IMR-90 (cell line): Measurements from ENCODE around the gene PRKAG3. TPM values are rescaled to one million over a fixed set of nuclear protein-coding genes. Genes with fewer than 3 reads are reported as not detected.

Experiments used
- ATAC-seq: fragments of 200-7000 bp; cut with Tn5 transposase; 2 replicates; pipeline ENCODE4 v1.9.1; 2020; ENCODE audit warnings: low read depth, mild to moderate bottlenecking, moderate library complexity
- BruUV-seq: library from RNA; stranded (reverse); fragments of 400-500 nt; replicated peaks from 2 replicates; lab custom pipeline; 2021; lab: Mats Ljungman, UMichigan
- CTCF ChIA-PET: fragments of 300-600 bp; formaldehyde crosslinking; extraction: SDS; loops from one replicate; lab custom pipeline; 2021; ENCODE audit warnings: antibody characterized with exemption; lab: Yijun Ruan, JAX
- POLR2A ChIA-PET: fragments of 300-600 bp; sonication (Branson Sonifier 250); formaldehyde crosslinking; loops from one replicate; lab custom pipeline; 2022; ENCODE audit warnings: antibody characterized with exemption; ENCODE audit not compliant: unreplicated experiment; lab: Charles Lee
- DNase-seq: peaks from one replicate; pipeline ENCODE4 v3.0.0; 2013
- H2AFZ ChIP-seq: replicated peaks from 2 replicates; pipeline ENCODE3; 2013; ENCODE audit warnings: low read length, mild to moderate bottlenecking; ENCODE audit not compliant: poor library complexity
- H2AK5ac ChIP-seq: 2 replicates; pipeline ENCODE4 v1.6.1; 2013; ENCODE audit warnings: low read depth, low read length, inconsistent platforms
- H2AK9ac ChIP-seq: replicated peaks from 2 replicates; pipeline ENCODE3; 2013; ENCODE audit warnings: mild to moderate bottlenecking, low read depth, low read length, moderate library complexity; ENCODE audit not compliant: poor library complexity
- H2BK120ac ChIP-seq: 2 replicates; pipeline ENCODE4 v1.6.1; 2013; ENCODE audit warnings: low read depth, low read length, inconsistent platforms
- H2BK15ac ChIP-seq: 3 replicates; pipeline ENCODE4 v1.6.1; 2013; ENCODE audit warnings: low read depth, low read length, inconsistent platforms
- H2BK20ac ChIP-seq: 2 replicates; pipeline ENCODE4 v1.6.1; 2013; ENCODE audit warnings: low read depth, mild to moderate bottlenecking, inconsistent platforms, low read length, moderate library complexity
- H2BK5ac ChIP-seq: 2 replicates; pipeline ENCODE4 v1.6.1; 2013; ENCODE audit warnings: mild to moderate bottlenecking, low read depth, low read length, inconsistent platforms; ENCODE audit not compliant: poor library complexity, severe bottlenecking
- H3K14ac ChIP-seq: replicated peaks from 2 replicates; pipeline ENCODE4 v1.6.1; 2013; ENCODE audit warnings: low read depth, low read length, inconsistent platforms
- H3K18ac ChIP-seq: 2 replicates; pipeline ENCODE4 v1.6.1; 2013; ENCODE audit warnings: low read depth, low read length, control low read depth
- H3K23ac ChIP-seq: 2 replicates; pipeline ENCODE4 v1.6.1; 2013; ENCODE audit warnings: low read depth, low read length, inconsistent platforms
- H3K27ac ChIP-seq: 2 replicates; pipeline ENCODE4 v1.5.1; 2013; ENCODE audit warnings: mild to moderate bottlenecking, control low read depth, low read length; ENCODE audit not compliant: insufficient read depth
- H3K27me3 ChIP-seq: 2 replicates; pipeline ENCODE4 v1.6.1; 2013; ENCODE audit warnings: low read length; ENCODE audit not compliant: control insufficient read depth, insufficient read depth
- H3K36me3 ChIP-seq: 2 replicates; pipeline ENCODE4 v1.6.1; 2013; ENCODE audit warnings: low read length, mixed read lengths; ENCODE audit not compliant: control insufficient read depth, insufficient read depth
- H3K4ac ChIP-seq: 2 replicates; pipeline ENCODE4 v1.6.1; 2013; ENCODE audit warnings: low read depth, low read length, inconsistent platforms
- H3K4me1 ChIP-seq: 2 replicates; pipeline ENCODE4 v1.6.1; 2013; ENCODE audit warnings: low read length, mixed read lengths; ENCODE audit not compliant: control insufficient read depth, insufficient read depth
- H3K4me2 ChIP-seq: 2 replicates; pipeline ENCODE4 v1.6.1; 2013; ENCODE audit warnings: low read depth, mild to moderate bottlenecking, control low read depth, low read length, moderate library complexity
- H3K4me3 ChIP-seq: 2 replicates; pipeline ENCODE4 v1.5.1; 2013; ENCODE audit warnings: low read depth, mild to moderate bottlenecking, control low read depth, low read length, moderate library complexity; ENCODE audit not compliant: insufficient read depth
- H3K56ac ChIP-seq: 2 replicates; pipeline ENCODE4 v1.6.1; 2013; ENCODE audit warnings: low read length, inconsistent platforms; ENCODE audit not compliant: insufficient read depth; ENCODE audit errors: extremely low read depth
- H3K79me1 ChIP-seq, 2 experiments: 2 replicates each; pipeline ENCODE4 v1.6.1; 2013; ENCODE audit warnings: low read length in 2 of 2, inconsistent platforms in 1 of 2, low read depth in 1 of 2
- H3K9ac ChIP-seq: 2 replicates; pipeline ENCODE4 v1.6.1; 2013; ENCODE audit warnings: low read depth, low read length, control low read depth
- H3K9me1 ChIP-seq: 2 replicates; pipeline ENCODE4 v1.6.1; 2013; ENCODE audit warnings: low read length, inconsistent platforms; ENCODE audit not compliant: insufficient read depth
- H3K9me3 ChIP-seq: 2 replicates; pipeline ENCODE4 v1.6.1; 2013; ENCODE audit warnings: low read length; ENCODE audit not compliant: control insufficient read depth, insufficient read depth
- H4K20me1 ChIP-seq: 2 replicates; pipeline ENCODE4 v1.6.1; 2013; ENCODE audit warnings: low read length, inconsistent platforms; ENCODE audit not compliant: insufficient read depth
- H4K5ac ChIP-seq: 2 replicates; pipeline ENCODE4 v1.6.1; 2013; ENCODE audit warnings: mild to moderate bottlenecking, low read depth, low read length, control low read depth
- H4K8ac ChIP-seq, 2 experiments: 2 replicates each; pipeline ENCODE4 v1.6.1; 2013; ENCODE audit warnings: low read depth in 2 of 2, low read length in 2 of 2, control low read depth in 1 of 2, inconsistent platforms in 1 of 2
- H4K91ac ChIP-seq: 2 replicates; pipeline ENCODE4 v1.6.1; 2013; ENCODE audit warnings: low read depth, low read length, inconsistent platforms; ENCODE audit not compliant: insufficient read depth
- BHLHE40 ChIP-seq: fragments of 150-350 bp; IDR thresholded peaks from 2 replicates; pipeline ENCODE4 v1.6.1; 2016; ENCODE audit warnings: mild to moderate bottlenecking, low read depth, low read length
- CEBPB ChIP-seq: IDR thresholded peaks from 2 replicates; pipeline ENCODE4 v1.6.1; 2012; ENCODE audit warnings: low read depth, low read length, improper control_type of control experiment
- CHD1 ChIP-seq: IDR thresholded peaks from 2 replicates; pipeline ENCODE4 v1.6.1; 2012; ENCODE audit warnings: low read depth, low read length, improper control_type of control experiment
- FOS ChIP-seq: fragments of 150-350 bp; IDR thresholded peaks from 2 replicates; pipeline ENCODE4 v1.6.1; 2016; ENCODE audit warnings: low read depth, low read length
- NFE2L2 ChIP-seq: fragments of 150-350 bp; IDR thresholded peaks from 2 replicates; pipeline ENCODE4 v1.6.1; 2016; ENCODE audit warnings: low read depth, mild to moderate bottlenecking, low read length
- POLR2A ChIP-seq: IDR thresholded peaks from 2 replicates; pipeline ENCODE4 v1.6.1; 2012; ENCODE audit warnings: mild to moderate bottlenecking, low read depth, low read length
- WGBS, 2 experiments: methylation state at CpG; one replicate each; pipeline versions ENCODE4 v1.1.5 to v1.1.7; 2013; ENCODE audit warnings: missing lambda C conversion rate in 2 of 2; ENCODE audit not compliant: insufficient read length in 1 of 2; ENCODE audit errors: extremely low coverage in 2 of 2; 5-methylcytosine and 5-hydroxymethylcytosine counted together
- dilution Hi-C: fragments of 300-500 bp; cut with HindIII; formaldehyde crosslinking; loops from one replicate; pipeline ENCODE4 v1.14.3; 2018; ENCODE audit warnings: low sequenced_read_pairs; ENCODE audit not compliant: unreplicated experiment
- in situ Hi-C: fragments of 300-500 bp; cut with MboI; formaldehyde crosslinking; loops from 3 replicates; pipeline ENCODE4 v1.14.3; 2019; ENCODE audit warnings: low sequenced_read_pairs, inconsistent platforms, mixed read lengths
- intact Hi-C: fragments of 100-400 bp; cut with micrococcal nuclease; formaldehyde crosslinking; loops from 2 replicates; pipeline ENCODE4 v1.10.0; 2022
- polyA plus RNA-seq, 3 experiments: library from polyadenylated mRNA; depleted of rRNA; stranded (reverse); fragments of >200 nt; gene quantifications; 2 replicates each; pipeline ENCODE4 v1.2.3, GENCODE V29; 2012; ENCODE audit warnings: low replicate concordance in 1 of 3
- total RNA-seq: library from RNA; depleted of rRNA; stranded (reverse); fragments of >200 nt; gene quantifications from 2 replicates; pipeline ENCODE4 v1.2.3, GENCODE V29; 2012
- TF ChIP-seq, protein P1 (sequence below): conservative IDR thresholded peaks from 2 replicates; pipeline ENCODE4 v1.5.1; 2012; ENCODE audit warnings: mild to moderate bottlenecking, low read depth, low read length, improper control_type of control experiment
- TF ChIP-seq, protein P2 (sequence below): fragments of 150-350 bp; IDR thresholded peaks from 2 replicates; pipeline ENCODE4 v1.6.1; 2017; ENCODE audit warnings: mild to moderate bottlenecking, antibody characterized with exemption, low read length, low read depth

PRKAG3 gene
- total and polyA plus RNA-seq, 2 of the 4 experiments (the other 2 are of a cell fraction) = not detected

DNA sequence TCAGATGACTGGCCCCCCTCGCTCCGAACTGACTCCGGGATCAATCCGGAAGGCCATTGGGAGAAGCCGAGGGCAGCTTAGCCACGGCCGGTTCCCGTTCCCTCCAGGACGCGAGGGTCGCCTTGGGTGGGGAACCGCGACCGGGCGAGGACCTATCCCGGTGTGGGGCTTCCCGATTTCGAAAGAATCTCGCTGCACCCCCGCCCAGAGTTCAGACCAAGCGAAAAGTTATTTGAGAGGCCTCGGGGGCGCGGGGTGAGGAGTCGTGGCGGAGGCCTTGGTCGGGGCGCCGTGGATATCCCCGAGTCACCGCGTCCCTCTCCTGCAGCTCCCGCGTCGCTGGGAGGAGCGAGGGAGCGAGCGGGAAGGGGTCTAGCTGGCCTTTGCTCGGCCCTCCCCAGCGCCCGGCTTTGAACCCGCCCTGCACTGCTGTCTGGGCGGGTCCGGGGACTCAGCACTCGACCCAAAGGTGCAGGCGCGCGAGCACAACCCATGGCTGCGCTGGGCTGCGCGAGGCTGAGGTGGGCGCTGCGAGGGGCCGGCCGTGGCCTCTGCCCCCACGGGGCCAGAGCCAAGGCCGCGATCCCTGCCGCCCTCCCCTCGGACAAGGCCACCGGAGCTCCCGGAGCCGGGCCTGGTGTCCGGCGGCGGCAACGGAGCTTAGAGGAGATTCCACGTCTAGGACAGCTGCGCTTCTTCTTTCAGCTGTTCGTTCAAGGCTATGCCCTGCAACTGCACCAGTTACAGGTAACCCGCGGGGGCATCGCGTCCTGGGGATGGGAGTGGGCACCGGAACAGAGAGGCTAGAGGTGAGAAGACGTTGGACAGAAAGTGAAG lies 49.7 kb downstream of the PRKAG3 start, which contains the start of gene CYP27A1:
TSS of gene CYP27A1 (plus strand) at position 457 of the 837 bp plus-strand sequence. CDS start at position 493, 36 bp downstream.
- no peak within 1 kb of the TSS; the same call in 2 of the 3 replicates for H2BK15ac ChIP-seq
- H3K36me3 ChIP-seq = 0 out of 2 replicates have a peak, but pooled peaks cover 2% of the 10 kb centered on the region
- peak within 1 kb of the TSS; percentile 70 to 91 for H4K8ac ChIP-seq
- peak within 1 kb of the TSS; percentile 55 for H3K9ac ChIP-seq
- no peak for TF ChIP-seq FOS
- no peak for TF ChIP-seq BHLHE40
- no peak for TF ChIP-seq NFE2L2
- TF ChIP-seq POLR2A = no peak
- TF ChIP-seq CHD1 = no peak
- TF ChIP-seq, protein P1, sequence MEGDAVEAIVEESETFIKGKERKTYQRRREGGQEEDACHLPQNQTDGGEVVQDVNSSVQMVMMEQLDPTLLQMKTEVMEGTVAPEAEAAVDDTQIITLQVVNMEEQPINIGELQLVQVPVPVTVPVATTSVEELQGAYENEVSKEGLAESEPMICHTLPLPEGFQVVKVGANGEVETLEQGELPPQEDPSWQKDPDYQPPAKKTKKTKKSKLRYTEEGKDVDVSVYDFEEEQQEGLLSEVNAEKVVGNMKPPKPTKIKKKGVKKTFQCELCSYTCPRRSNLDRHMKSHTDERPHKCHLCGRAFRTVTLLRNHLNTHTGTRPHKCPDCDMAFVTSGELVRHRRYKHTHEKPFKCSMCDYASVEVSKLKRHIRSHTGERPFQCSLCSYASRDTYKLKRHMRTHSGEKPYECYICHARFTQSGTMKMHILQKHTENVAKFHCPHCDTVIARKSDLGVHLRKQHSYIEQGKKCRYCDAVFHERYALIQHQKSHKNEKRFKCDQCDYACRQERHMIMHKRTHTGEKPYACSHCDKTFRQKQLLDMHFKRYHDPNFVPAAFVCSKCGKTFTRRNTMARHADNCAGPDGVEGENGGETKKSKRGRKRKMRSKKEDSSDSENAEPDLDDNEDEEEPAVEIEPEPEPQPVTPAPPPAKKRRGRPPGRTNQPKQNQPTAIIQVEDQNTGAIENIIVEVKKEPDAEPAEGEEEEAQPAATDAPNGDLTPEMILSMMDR = no peak
- TF ChIP-seq CEBPB = no peak
- TF ChIP-seq, protein P2, sequence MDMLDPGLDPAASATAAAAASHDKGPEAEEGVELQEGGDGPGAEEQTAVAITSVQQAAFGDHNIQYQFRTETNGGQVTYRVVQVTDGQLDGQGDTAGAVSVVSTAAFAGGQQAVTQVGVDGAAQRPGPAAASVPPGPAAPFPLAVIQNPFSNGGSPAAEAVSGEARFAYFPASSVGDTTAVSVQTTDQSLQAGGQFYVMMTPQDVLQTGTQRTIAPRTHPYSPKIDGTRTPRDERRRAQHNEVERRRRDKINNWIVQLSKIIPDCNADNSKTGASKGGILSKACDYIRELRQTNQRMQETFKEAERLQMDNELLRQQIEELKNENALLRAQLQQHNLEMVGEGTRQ = no peak; the same call in 1 of the 2 replicates
- peak within 1 kb of the TSS; percentile 42; the same call in 1 of the 2 replicates for H2BK20ac ChIP-seq
- peaks cover 3% of the 10 kb centered on the region for H3K9me3 ChIP-seq
- H2BK5ac ChIP-seq = no peak within 1 kb of the TSS
- H3K27me3 ChIP-seq = no peaks in the 10 kb centered on the region
- H3K4ac ChIP-seq = peak within 1 kb of the TSS; percentile 68
- H2AK5ac ChIP-seq = peak within 1 kb of the TSS; percentile 43; the same call in 1 of the 2 replicates
- in situ Hi-C loops (no loop called here), dilution Hi-C loops (no loop called here), intact Hi-C loops (loop anchor here (5.0 kb wide), 1 partner anchor 55 kb away; no protein-coding TSS in a partner anchor)
- no peaks in the 10 kb centered on the region for H4K20me1 ChIP-seq
- H3K9me1 ChIP-seq = peaks cover 3% of the 10 kb centered on the region; the same call in 1 of the 2 replicates
- H3K14ac ChIP-seq = peak within 1 kb of the TSS; percentile 71
- peak within 1 kb of the TSS; percentile 97 for H2AFZ ChIP-seq
- H3K23ac ChIP-seq = peak within 1 kb of the TSS; percentile 82
- H3K4me1 ChIP-seq = peaks cover 3% of the 10 kb centered on the region; the same call in 1 of the 2 replicates
- ChIA-PET CTCF (interaction anchor here (1.6 kb wide), 1 partner anchor 12 kb away, joined by 4 read pairs; no protein-coding TSS in a partner anchor), POLR2A (interaction anchor here (0.8 kb wide), 1 partner anchor 123 kb away, joined by 4 read pairs; the partner anchor contains the start of genes BCS1L and ZNF142)
- H3K4me3 ChIP-seq = peak within 1 kb of the TSS; percentile 44
- peak within 1 kb of the TSS; percentile 70 for H4K5ac ChIP-seq
- ATAC-seq (peak; percentile 79), DNase-seq (no peak)
- peak within 1 kb of the TSS; percentile 50 for H3K27ac ChIP-seq
- H3K56ac ChIP-seq = peak within 1 kb of the TSS; percentile 17; the same call in 1 of the 2 replicates
- H2AK9ac ChIP-seq = peak within 1 kb of the TSS; percentile 78
- no TSS peak for BruUV-seq
- peak within 1 kb of the TSS; percentile 12 for H2BK120ac ChIP-seq
- H4K91ac ChIP-seq = peak within 1 kb of the TSS; percentile 45
- H3K79me1 ChIP-seq = peaks cover 0 to 5% of the 10 kb centered on the region in 2 experiments; a peak in 2 of 4 replicates
- H3K18ac ChIP-seq = peak within 1 kb of the TSS; percentile 70; the same call in 1 of the 2 replicates
- whole genome bisulfite sequencing, 2 experiments = 6% methylated on average over 62 of the region's 76 CpGs; no CpG with 5 or more reads in 1 of the 2 experiments
- H3K4me2 ChIP-seq = peak within 1 kb of the TSS; percentile 86
